ENCODE data around the gene ERFL.
A peak's percentile ranks its signal among the peaks of the same experiment; 100 is the strongest.
"Not testable (repeated sequence)": the region's sequence is repeated elsewhere in the genome, so short reads cannot be mapped to it uniquely, and the experiment has no call there.

ERFL gene

DNA sequence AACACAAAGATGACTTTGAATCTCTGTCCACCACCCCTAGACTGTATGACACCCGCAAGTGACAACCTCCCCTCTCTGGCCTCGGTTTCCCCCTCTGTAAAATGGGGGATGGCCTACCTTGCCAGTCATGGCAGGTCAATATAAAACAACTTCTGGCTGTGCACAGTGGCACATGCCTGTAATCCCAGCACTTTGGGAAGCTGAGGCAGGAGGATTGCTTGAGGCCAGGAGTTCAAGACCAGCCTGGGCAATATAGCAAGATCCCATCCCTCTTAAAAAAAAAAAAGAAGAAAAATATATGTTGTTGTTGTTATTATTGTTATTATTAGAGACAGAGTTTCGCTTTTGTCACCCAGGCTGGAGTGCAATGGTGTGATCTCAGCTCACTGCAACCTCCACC, 52.3 kb downstream of the ERFL start:
- DNase-seq = not testable (repeated sequence)

GRCh38 chr19:41872775-41873647, 55.2 kb downstream of the ERFL start:
- peak; percentile 54 for DNase-seq

DNA sequence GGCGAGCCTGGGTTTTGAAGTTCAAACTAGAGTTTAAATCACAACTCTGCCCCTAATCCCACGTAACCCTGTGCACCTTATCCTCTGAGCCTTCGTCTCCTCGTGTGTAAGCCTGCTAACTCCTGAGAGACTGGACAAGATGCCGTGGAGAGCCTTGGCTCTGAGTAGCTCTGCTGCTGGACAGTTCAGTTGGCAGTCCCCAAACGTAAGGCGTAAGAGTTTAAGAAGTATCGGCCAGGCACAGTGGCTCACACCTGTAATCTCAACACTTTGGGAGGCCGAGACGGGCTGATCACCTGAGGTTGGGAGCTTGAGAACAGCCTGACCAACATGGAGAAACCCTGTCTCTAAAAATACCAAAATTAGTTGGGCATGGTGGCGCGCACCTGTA, 55.9 kb downstream of the ERFL start:
- DNase-seq = no peak

- DNase-seq = peak; percentile 25
These were observed 56.5 kb downstream of the ERFL start for GRCh38 chr19:41871573-41872383.

GRCh38 chr19:41870401-41870873, 57.8 kb downstream of the ERFL start:
- no peak for DNase-seq

DNA sequence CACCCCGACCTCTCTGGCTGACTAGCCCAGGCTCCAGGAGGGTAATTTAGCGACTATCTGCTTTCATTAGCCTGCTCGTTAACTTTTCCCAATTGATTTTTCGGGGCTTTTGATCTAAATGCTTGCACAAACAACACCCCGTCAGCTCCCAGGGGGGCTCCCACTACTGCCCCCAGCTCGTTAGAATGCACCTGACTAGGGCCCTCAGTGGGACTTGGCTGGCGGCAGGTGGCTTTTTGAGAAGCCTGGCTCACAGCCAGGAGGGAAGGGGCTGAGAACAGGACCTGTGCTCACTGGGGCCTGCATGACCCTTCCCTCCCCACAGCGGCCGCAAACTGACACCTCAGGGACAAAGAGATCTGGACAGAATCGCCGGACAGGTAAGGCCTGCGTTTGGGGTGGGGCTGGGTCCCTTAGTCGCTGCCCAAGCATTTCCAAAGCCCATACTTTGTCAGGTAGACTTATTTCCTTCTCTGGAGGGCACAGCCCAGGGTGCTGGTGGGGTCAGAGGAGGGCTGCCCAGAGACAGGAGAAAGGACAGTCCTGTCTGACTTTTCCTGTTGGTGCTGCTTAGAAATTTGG, 58.8 kb downstream of the ERFL start:
- DNase-seq = no peak

DNA sequence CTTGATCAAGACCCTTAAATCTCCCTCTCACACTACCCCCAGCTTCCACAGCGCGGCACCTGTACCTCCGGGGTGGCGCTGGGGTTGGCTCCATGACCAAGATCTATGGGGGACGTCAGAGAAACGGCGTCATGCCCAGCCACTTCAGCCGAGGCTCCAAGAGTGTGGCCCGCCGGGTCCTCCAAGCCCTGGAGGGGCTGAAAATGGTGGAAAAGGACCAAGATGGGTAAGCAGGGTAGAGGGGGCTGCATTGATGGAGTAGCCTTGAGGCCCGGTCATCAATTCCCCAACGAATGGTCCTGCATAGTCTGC, 59.3 kb downstream of the ERFL start:
- DNase-seq = no peak

DNA sequence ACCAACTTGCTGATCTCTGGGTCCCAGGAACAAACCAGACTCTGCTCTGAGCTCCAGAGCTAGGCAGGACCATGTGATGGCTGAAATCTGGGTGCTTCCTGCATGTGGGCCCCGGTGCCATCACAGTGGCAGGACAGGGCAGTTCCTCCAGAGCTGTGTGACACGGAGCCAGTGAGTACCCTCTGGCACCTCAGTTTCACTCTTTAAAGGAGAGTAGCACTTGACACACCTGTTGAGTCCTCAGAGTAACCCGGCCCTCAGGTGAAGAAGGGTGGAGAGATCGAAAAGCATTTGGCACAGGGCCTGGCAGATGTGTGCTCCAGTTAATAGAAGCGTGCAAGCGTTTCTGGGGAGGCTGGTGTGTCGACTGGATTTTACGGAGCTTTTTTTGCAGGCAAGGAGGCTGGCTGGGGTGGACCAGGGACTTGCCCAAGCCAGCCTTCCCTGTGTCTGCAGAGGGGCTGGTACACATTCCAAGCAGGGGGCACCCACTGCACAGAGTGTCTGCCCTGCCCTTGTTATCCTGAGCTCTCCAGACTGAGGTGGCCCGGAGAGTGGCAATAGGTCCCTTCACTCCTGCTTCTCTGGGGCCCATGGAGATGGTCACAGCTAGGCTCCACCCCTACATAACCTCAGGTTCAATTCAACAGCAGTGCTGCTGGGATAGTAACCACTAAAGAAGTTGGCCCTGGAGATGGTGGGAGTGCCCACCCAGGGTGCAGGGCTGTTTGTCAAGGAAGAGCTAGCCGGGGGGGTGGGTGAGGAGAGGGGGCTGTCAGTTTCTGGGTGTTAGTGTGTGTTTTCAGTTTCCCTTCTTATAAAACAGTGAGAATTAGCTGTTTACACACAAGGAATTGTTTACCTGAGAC, 59.9 kb downstream of the ERFL start:
- no peak for DNase-seq

DNA sequence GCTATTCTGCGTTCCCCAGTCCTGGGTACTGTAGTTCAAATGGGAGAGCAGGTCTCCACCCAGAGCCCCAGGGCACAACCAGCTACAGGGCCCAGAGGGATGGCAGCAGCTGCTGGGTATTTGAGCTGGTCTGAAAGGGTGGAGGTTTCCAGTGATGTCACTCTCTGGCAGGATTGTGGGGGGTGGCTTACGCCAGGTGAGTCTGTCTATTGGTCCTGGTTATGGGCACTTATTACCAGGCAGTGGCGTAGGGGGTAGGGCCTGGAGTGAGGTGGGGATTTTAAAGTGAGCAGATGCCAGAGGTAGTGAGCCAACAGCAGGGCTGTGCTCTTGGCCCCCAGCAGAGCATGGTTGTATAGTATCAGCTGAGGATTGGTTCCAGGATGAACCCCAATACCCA, 62.0 kb downstream of the ERFL start:
- no peak for DNase-seq

- DNase-seq = no peak
These were observed 63.9 kb downstream of the ERFL start for GRCh38 chr19:41864374-41864773.

GRCh38 chr19:41863209-41863931, 64.9 kb downstream of the ERFL start:
- DNase-seq = no peak

DNA sequence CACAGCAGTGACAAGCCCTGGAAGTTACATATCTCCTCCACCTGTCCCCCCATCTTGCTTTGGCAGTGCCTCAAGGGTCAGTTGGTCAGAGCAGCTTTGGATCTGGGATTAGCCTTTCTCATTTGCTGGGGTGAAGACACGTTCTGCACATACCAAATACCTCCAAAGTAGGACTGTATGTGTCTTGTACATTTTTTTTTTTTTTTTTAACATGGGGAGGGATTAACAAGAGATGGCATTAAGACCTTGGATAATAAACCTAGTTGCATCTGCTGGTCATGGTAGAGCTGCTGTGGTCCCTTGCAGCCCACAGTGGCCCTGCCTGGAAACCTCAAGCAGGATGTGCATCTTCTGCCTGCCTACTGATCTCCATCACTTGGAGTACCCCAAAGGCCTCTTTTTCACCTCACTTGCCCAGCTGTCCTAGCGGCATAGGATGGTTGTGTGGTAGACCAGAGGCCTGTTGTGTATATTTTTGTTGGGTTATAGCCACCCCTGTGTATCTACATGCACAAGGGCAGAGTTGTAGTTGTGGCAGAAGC, 65.7 kb downstream of the ERFL start:
- no peak for DNase-seq

DNA sequence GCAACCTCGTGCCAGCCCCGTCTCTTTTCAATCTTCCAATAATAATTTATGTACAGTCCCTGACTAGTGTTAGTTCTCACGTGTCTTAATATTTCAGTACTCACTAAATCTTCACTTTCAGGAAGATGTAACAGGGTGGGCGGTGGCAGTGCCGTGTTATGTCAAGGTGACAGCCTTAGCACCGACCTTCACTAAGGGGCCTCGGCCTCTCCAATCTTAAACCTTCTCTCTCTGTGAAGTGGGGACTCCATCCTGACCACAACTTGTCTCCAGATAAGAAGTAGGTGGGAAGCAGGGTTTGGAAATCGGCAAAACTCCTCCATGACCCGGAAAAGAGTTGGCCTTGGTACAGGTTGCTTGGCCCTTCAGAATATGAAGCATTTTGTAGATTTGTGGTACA, 66.4 kb downstream of the ERFL start:
- DNase-seq = no peak

- DNase-seq = no peak
These were observed 67.0 kb downstream of the ERFL start for GRCh38 chr19:41861116-41861768.

- no peak for DNase-seq
These were observed 67.7 kb downstream of the ERFL start for GRCh38 chr19:41860419-41861115.

DNA sequence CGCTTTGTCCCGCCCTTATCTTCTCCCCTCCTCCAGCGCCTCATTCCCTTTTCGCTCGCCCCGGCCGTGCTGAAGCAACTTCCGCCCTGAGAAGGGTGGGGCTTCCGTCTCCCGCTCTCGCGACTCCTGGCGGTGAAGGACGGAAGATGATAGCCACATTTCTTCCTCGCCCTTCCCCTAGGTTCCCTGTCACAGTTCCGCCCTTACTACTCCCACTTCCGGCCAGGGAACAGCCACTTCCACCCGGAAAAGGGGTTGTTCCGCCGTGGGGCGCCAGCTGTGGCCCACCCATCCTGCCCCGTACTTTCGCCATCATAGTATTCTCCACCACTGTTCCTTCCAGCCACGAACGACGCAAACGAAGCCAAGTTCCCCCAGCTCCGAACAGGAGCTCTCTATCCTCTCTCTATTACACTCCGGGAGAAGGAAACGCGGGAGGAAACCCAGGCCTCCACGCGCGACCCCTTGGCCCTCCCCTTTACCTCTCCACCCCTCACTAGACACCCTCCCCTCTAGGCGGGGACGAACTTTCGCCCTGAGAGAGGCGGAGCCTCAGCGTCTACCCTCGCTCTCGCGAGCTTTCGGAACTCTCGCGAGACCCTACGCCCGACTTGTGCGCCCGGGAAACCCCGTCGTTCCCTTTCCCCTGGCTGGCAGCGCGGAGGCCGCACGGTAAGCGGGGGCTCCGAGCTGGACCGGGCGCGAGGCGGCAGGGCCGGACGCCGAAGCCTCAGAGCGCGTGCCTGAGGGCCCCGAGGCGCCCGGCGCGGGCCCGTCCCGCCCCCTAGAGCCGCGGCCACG, 68.4 kb downstream of the ERFL start, which contains the start of gene RPS19:
TSS of gene RPS19 (plus strand) at position 638 of the 801 bp plus-strand sequence. CDS start 520 bp downstream, outside the sequence.
- peak; percentile 95 for DNase-seq

DNA sequence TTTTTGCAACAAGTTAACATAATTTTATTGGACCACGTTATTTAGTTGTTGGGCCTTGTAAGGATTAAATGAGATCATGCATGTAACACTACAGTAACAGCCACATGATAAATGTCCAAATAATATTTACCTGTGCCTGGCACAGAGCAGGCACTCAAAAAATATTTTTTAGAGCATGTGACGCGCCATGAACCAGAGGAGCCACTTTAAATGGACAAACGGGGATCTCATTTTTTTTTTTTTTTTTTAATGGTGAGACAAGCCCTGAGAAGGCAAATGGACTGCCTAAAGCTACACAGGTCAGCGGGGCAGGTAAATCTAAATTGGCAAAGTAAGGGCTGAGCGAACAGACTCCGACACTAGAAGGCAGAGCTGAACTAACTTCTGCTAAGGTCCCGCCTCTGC, 69.0 kb downstream of the ERFL start:
- DNase-seq = no peak
